ENCODE measurements around the gene YOD1.

YOD1 gene

GRCh38 chr1:207009945-207010344, 41.1 kb downstream of the YOD1 start:
- H3K9me3 Mint-ChIP-seq = no peaks in the 10 kb centered on the region
- H3K27ac Mint-ChIP-seq = no peak overlapping the region
- no peaks in the 10 kb centered on the region for H3K36me3 Mint-ChIP-seq (ENCODE audit: low read depth)
- H3K4me3 Mint-ChIP-seq = no peak overlapping the region
- H3K4me1 Mint-ChIP-seq (ENCODE audit: low read depth) = peaks cover 15% of the 10 kb centered on the region
- peaks cover 25% of the 10 kb centered on the region for H3K27me3 Mint-ChIP-seq
- intact Hi-C loops (cut with micrococcal nuclease) = no loop called here

DNA sequence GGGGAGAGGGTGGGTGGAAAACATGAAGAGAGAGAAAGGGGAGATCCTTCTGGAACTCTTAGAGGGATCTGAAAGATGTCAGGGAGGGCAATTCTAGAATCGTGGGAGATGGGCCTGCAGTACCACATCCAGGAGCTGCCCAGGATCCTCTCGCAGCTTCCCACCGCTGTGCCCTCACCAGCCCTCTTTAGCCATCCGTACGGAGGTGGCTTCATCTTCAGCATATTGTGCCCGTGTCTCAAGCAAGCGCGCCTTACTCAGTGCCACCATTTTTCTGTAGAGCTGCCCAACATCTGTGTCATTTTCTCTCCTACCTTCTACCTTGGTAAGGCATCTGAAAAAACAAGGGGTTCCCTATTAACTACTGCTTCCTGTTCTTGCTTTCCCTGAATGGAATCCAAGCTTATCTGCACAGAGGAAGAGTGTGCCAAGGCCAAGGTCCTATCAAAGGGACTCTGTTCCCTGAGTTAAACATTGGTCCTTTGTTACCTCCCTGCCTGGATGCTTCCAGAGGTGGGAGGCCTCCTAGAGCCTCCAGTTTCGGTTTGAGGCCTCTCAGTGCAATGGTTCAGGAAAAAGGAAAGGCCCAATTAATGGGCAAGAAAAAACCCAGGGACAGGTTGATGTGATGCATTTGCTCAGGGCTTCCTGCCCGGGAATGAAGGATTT, 41.7 kb downstream of the YOD1 start:
- H3K36me3 Mint-ChIP-seq (ENCODE audit: low read depth) = no peaks in the 10 kb centered on the region
- H3K27ac Mint-ChIP-seq = no peak overlapping the region
- H3K9me3 Mint-ChIP-seq = no peaks in the 10 kb centered on the region
- H3K4me3 Mint-ChIP-seq = no peak overlapping the region
- intact Hi-C loops (cut with micrococcal nuclease) = no loop called here
- H3K27me3 Mint-ChIP-seq = peaks cover 25% of the 10 kb centered on the region
- H3K4me1 Mint-ChIP-seq (ENCODE audit: low read depth) = peaks cover 12% of the 10 kb centered on the region

GRCh38 chr1:207007352-207008033, 43.5 kb downstream of the YOD1 start:
- no peaks in the 10 kb centered on the region for H3K9me3 Mint-ChIP-seq
- H3K27ac Mint-ChIP-seq = no peak overlapping the region
- peaks cover 12% of the 10 kb centered on the region for H3K4me1 Mint-ChIP-seq (ENCODE audit: low read depth)
- intact Hi-C loops (cut with micrococcal nuclease) = loop anchor here (2.0 kb wide), 1 partner anchor 69 kb away; no protein-coding TSS in a partner anchor
- H3K4me3 Mint-ChIP-seq = no peak overlapping the region
- H3K36me3 Mint-ChIP-seq (ENCODE audit: low read depth) = no peaks in the 10 kb centered on the region
- peaks cover 17% of the 10 kb centered on the region for H3K27me3 Mint-ChIP-seq

DNA sequence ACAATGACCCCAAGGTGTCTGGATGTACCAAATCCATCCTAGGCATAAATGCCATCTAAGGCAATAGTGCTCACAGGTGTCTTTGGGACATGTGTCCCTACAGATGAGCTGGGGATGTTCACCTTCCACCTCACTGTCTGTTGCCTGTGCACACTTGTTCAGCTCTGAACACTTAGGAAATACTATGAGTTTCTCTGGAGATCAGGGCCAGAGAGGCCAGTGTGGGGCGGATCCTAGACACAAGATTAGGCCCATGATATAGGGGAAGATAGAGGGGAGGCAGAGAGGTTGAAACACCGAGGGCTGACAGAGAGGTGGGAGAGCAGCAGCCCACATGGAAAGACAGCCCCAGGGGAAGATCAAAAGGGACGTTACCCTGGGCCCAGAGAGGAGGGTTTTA, 44.1 kb downstream of the YOD1 start:
- no peaks in the 10 kb centered on the region for H3K9me3 Mint-ChIP-seq
- H3K27ac Mint-ChIP-seq = no peak overlapping the region
- H3K27me3 Mint-ChIP-seq = peaks cover 15% of the 10 kb centered on the region
- intact Hi-C loops (cut with micrococcal nuclease) = loop anchor here (2.0 kb wide), 1 partner anchor 70 kb away; no protein-coding TSS in a partner anchor
- H3K36me3 Mint-ChIP-seq (ENCODE audit: low read depth) = no peaks in the 10 kb centered on the region
- no peak overlapping the region for H3K4me3 Mint-ChIP-seq
- peaks cover 12% of the 10 kb centered on the region for H3K4me1 Mint-ChIP-seq (ENCODE audit: low read depth)

DNA sequence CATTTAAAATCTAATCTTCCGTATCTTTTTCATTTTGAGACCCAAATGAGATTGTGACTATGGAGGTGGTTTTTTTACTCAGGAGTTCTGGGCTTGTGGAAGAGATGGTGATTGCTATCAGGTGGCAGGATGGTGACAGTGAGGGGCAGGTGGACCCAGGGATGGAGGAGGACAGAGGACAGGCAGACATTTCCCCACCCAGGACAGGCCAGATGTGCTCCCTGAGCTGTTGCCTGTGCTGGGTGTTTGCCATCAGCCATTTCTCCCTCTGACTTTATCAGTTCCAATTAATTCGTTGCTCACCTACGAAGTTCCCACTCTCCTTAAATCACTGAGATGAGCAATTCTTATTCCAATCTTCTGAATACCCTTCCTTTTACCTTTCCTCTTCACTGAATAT, 44.9 kb downstream of the YOD1 start:
- H3K4me3 Mint-ChIP-seq = no peak overlapping the region
- no peaks in the 10 kb centered on the region for H3K36me3 Mint-ChIP-seq (ENCODE audit: low read depth)
- peaks cover 13% of the 10 kb centered on the region for H3K27me3 Mint-ChIP-seq
- intact Hi-C loops (cut with micrococcal nuclease) = loop anchor here (2.0 kb wide), 1 partner anchor 71 kb away; no protein-coding TSS in a partner anchor
- H3K9me3 Mint-ChIP-seq = no peaks in the 10 kb centered on the region
- H3K4me1 Mint-ChIP-seq (ENCODE audit: low read depth) = peaks cover 8% of the 10 kb centered on the region
- no peak overlapping the region for H3K27ac Mint-ChIP-seq

DNA sequence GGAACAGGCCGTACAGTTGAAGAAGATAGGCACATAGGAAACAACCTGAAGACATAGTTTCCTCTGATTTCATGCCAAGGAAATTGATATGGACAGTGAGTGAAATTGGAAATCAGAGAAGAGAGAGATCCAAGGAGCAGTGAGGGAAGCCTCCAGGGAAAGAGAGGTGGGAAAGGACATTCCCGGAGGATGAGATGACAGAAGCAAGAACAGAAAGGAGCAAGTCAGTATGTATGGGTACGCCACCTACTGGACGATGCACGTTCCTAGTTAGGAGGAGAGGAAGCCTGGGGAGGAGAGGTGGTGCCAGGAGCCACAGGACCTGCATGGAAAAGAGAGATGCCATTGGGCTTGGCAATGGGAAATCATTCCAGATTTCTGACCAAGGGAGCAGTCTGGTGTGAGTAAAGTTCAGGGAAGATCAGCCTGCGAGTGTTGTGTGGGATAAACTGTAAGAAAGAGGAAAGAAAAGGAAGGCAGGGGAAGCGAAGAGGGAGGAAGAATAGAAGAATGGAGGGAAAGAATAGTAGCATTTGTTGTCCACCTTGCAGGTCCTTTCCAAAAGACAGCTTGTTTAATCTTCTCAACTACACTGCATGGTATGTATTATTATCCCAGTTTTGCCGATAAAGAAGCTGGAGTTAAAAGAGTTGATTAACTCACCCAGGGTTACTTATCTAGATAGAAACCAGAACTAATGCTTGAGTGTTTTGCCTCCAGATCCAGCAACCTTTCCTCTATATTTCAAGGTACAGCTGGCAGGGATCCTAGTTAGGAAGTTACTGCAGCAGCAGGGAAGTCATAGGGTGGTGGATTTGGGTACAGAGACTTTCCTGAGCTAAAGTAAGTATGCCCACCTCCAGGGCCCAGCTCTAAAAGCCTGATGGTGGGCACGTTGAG, 45.8 kb downstream of the YOD1 start:
- Mint-ChIP-seq H3K9me3 (no peaks in the 10 kb centered on the region), H3K36me3 (ENCODE audit: low read depth) (no peaks in the 10 kb centered on the region), H3K27me3 (peaks cover 13% of the 10 kb centered on the region), H3K4me1 (ENCODE audit: low read depth) (peaks cover 7% of the 10 kb centered on the region), H3K27ac (no peak overlapping the region), H3K4me3 (no peak overlapping the region)
- intact Hi-C loops (cut with micrococcal nuclease) = no loop called here

GRCh38 chr1:207003210-207003609, 47.8 kb downstream of the YOD1 start:
- Mint-ChIP-seq H3K27ac (no peak overlapping the region), H3K4me1 (ENCODE audit: low read depth) (peaks cover 7% of the 10 kb centered on the region), H3K27me3 (peaks cover 8% of the 10 kb centered on the region), H3K36me3 (ENCODE audit: low read depth) (no peaks in the 10 kb centered on the region), H3K9me3 (no peaks in the 10 kb centered on the region), H3K4me3 (no peak overlapping the region)
- intact Hi-C loops (cut with micrococcal nuclease) = no loop called here

- no peak overlapping the region for H3K4me3 Mint-ChIP-seq
- H3K9me3 Mint-ChIP-seq = no peaks in the 10 kb centered on the region
- peaks cover 8% of the 10 kb centered on the region for H3K27me3 Mint-ChIP-seq
- H3K36me3 Mint-ChIP-seq (ENCODE audit: low read depth) = no peaks in the 10 kb centered on the region
- intact Hi-C loops (cut with micrococcal nuclease) = no loop called here
- peaks cover 7% of the 10 kb centered on the region for H3K4me1 Mint-ChIP-seq (ENCODE audit: low read depth)
- no peak overlapping the region for H3K27ac Mint-ChIP-seq
These were observed 48.3 kb downstream of the YOD1 start for GRCh38 chr1:207002724-207003146.

DNA sequence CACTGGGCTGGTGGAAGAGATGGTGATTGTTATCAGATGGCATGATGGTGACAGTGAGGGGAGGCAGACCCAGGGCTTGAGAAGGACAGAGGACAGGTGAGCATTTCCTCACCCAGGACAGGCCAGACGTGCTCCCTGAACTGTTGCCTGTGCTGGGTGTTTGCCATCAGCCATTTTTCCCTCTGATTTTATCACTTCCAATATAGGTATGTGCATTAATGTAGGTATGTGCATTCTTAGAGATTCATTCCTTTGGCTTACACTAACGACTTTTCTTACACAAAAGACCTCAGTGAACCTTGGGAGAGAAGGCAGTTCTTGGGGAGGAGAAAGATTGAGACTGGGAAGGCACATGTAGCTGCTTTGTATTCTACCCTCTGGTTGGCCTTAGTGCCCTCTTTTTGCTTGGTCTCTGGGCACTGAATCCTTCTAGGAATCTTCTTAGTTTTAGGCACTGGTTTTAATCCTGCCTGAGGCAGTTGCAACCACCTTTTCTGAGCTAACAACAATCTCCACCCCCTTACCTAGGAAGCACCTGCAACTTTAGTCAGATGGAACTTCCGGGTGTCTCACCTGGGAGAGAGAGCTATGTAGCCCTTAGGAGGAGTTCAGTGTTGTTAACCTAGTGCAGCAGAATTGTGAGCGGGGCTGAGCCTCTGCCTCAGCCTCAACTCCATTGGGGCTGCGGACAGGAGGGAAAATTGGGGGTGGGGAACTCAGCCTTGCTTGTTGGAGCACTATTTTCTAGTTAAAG, 49.3 kb downstream of the YOD1 start:
- H3K9me3 Mint-ChIP-seq = no peaks in the 10 kb centered on the region
- peaks cover 8% of the 10 kb centered on the region for H3K27me3 Mint-ChIP-seq
- no peaks in the 10 kb centered on the region for H3K36me3 Mint-ChIP-seq (ENCODE audit: low read depth)
- peaks cover 7% of the 10 kb centered on the region for H3K4me1 Mint-ChIP-seq (ENCODE audit: low read depth)
- H3K4me3 Mint-ChIP-seq = no peak overlapping the region
- intact Hi-C loops (cut with micrococcal nuclease) = no loop called here
- no peak overlapping the region for H3K27ac Mint-ChIP-seq

GRCh38 chr1:207000651-207001291, 50.2 kb downstream of the YOD1 start:
- H3K4me3 Mint-ChIP-seq = no peak overlapping the region
- no peaks in the 10 kb centered on the region for H3K36me3 Mint-ChIP-seq (ENCODE audit: low read depth)
- H3K27me3 Mint-ChIP-seq = peaks cover 5% of the 10 kb centered on the region
- H3K4me1 Mint-ChIP-seq (ENCODE audit: low read depth) = peaks cover 7% of the 10 kb centered on the region
- no peak overlapping the region for H3K27ac Mint-ChIP-seq
- no peaks in the 10 kb centered on the region for H3K9me3 Mint-ChIP-seq
- intact Hi-C loops (cut with micrococcal nuclease) = no loop called here

- Mint-ChIP-seq H3K4me1 (ENCODE audit: low read depth) (no peaks in the 10 kb centered on the region), H3K9me3 (no peaks in the 10 kb centered on the region), H3K36me3 (ENCODE audit: low read depth) (no peaks in the 10 kb centered on the region), H3K4me3 (no peak overlapping the region), H3K27ac (no peak overlapping the region), H3K27me3 (peaks cover 4% of the 10 kb centered on the region)
- intact Hi-C loops (cut with micrococcal nuclease) = no loop called here
These were observed 52.2 kb downstream of the YOD1 start for GRCh38 chr1:206998816-206999215.

Measured in dendritic cell treated with granulocyte-macrophage colony-stimulating factor and Interleukin-4, amounts not matched to agents 40 ng/mL and 50 ng/mL, for 4 days (primary cell).